ENCODE results near the gene FADS3. TPM values are rescaled to one million over a fixed set of nuclear protein-coding genes. Genes with fewer than 3 reads are reported as not detected.

FADS3 gene
- total RNA-seq, 6 donors from 2014 or later = 34.4 to 138 (median 106) TPM

GRCh38 chr11:61850687-61851086, 40.7 kb downstream of the FADS3 start:
- peaks cover 4 to 66% (median 31%) of the 10 kb centered on the region in 4 donors for H3K36me3 ChIP-seq
- no peaks in the 10 kb centered on the region for H3K27me3 ChIP-seq
- DNase-seq (no peak), ATAC-seq (ENCODE audit: low FRiP score in 2 of 2) (no peak)
- H3K9me3 ChIP-seq = no peaks in the 10 kb centered on the region
- no peak for TF ChIP-seq POLR2A (IDR thresholded peaks at IDR 0.05)
- TF ChIP-seq CTCF (IDR thresholded peaks at IDR 0.05) = no peak
- no peak for TF ChIP-seq POLR2AphosphoS5 (IDR thresholded peaks at IDR 0.05)
- no peak for TF ChIP-seq EP300 (IDR thresholded peaks at IDR 0.05)
- no peak overlapping the region for H3K27ac ChIP-seq
- no peaks in the 10 kb centered on the region for H3K4me1 ChIP-seq
- no peak overlapping the region for H3K4me3 ChIP-seq
- 79 to 88% methylated on average over 7 of the region's 7 CpGs for WGBS, 2 donors

GRCh38 chr11:61848631-61849030, 42.7 kb downstream of the FADS3 start:
- Histone ChIP-seq H3K36me3 (peaks cover 7 to 52% (median 27%) of the 10 kb centered on the region in 4 donors), H3K4me3 (no peak overlapping the region), H3K27ac (no peak overlapping the region), H3K27me3 (no peaks in the 10 kb centered on the region), H3K9me3 (no peaks in the 10 kb centered on the region), H3K4me1 (no peaks in the 10 kb centered on the region)
- 90 to 99% methylated on average over 9 of the region's 9 CpGs for WGBS, 2 donors
- ATAC-seq (ENCODE audit: low FRiP score in 2 of 2) = no peak
- TF ChIP-seq POLR2A (IDR thresholded peaks at IDR 0.05) (no peak), POLR2AphosphoS5 (IDR thresholded peaks at IDR 0.05) (no peak), EP300 (IDR thresholded peaks at IDR 0.05) (no peak), CTCF (IDR thresholded peaks at IDR 0.05) (no peak)
- DNase-seq = no peak

- Histone ChIP-seq H3K9me3 (no peaks in the 10 kb centered on the region), H3K27ac (no peak overlapping the region), H3K36me3 (peaks cover 7 to 49% (median 29%) of the 10 kb centered on the region in 4 donors), H3K4me3 (no peak overlapping the region), H3K4me1 (no peaks in the 10 kb centered on the region), H3K27me3 (no peaks in the 10 kb centered on the region)
- ATAC-seq (ENCODE audit: low FRiP score in 2 of 2) (no peak), DNase-seq (no peak)
- 92% methylated on average over 18 of the region's 18 CpGs for WGBS, 2 donors
- TF ChIP-seq POLR2AphosphoS5 (IDR thresholded peaks at IDR 0.05) = no peak
- no peak for TF ChIP-seq POLR2A (IDR thresholded peaks at IDR 0.05)
- TF ChIP-seq EP300 (IDR thresholded peaks at IDR 0.05) = no peak
- no peak for TF ChIP-seq CTCF (IDR thresholded peaks at IDR 0.05)
These were observed 43.3 kb downstream of the FADS3 start for GRCh38 chr11:61847914-61848581.

GRCh38 chr11:61846362-61847020, 44.9 kb downstream of the FADS3 start:
- no peaks in the 10 kb centered on the region for H3K4me1 ChIP-seq
- peaks cover 11 to 58% (median 33%) of the 10 kb centered on the region in 4 donors for H3K36me3 ChIP-seq
- DNase-seq (no peak), ATAC-seq (ENCODE audit: low FRiP score in 2 of 2) (no peak)
- H3K27me3 ChIP-seq = no peaks in the 10 kb centered on the region
- no peaks in the 10 kb centered on the region for H3K9me3 ChIP-seq
- no peak overlapping the region for H3K27ac ChIP-seq
- WGBS, 2 donors = 90 to 91% methylated on average over 10 of the region's 10 CpGs
- no peak overlapping the region for H3K4me3 ChIP-seq
- no peak for TF ChIP-seq POLR2A (IDR thresholded peaks at IDR 0.05)
- TF ChIP-seq CTCF (IDR thresholded peaks at IDR 0.05) = no peak
- no peak for TF ChIP-seq EP300 (IDR thresholded peaks at IDR 0.05)
- no peak for TF ChIP-seq POLR2AphosphoS5 (IDR thresholded peaks at IDR 0.05)

Data from upper lobe of left lung (tissue), 6 donors.